Fibroblast of gingiva (primary cell): ENCODE results near the gene GTF2I.
"Not testable (repeated sequence)": the region's sequence is repeated elsewhere in the genome, so short reads cannot be mapped to it uniquely, and the experiment has no call there.

ENCODE experiments used
- DNase-seq: peaks from one replicate; pipeline ENCODE4 v3.0.0-alpha.2; 2011; ENCODE audit warnings: low read depth

The GTF2I gene

DNA sequence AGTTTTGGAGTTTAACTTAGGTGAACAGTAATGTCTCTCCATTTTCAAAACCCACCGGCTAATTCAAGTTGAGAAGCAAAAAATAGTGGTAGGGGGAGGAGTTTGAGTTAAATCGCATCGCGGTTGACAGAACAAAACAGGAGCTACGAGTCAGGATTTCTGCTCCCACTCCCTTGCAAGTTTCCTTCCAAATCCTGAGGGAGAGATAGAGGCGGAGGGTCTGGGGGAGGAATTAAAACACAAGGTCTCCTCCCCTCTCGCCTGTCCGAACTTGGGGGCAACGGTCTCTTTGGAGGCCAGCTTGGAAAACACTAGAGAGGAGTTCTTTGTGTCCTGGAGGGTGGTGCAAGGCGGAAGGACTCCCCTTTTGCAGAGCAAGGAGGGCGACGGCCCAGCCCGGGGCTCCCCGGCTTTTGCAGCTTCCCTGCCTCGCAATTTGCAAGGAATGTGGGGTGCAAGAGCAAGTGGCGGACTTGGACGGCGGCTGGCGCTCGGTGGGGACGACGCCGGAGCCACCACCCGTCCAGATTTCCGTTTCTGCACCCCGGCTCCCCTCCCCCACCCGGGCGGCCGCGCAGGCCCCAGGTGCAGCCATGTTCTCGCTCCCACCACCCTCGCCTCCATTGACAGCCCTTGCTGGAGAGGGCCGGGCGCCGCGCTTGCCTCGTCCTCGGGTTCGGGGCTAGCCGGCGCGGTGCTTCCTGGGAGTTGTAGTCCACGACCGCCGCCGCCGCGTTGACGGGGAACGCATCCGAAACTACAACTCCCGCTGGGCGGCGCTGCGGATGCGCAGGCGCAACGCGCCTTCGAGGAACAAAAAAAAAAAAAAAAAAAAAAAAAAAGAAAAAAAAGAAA lies 454 bp upstream of the GTF2I start:
- DNase-seq, result peak; percentile 95

DNA sequence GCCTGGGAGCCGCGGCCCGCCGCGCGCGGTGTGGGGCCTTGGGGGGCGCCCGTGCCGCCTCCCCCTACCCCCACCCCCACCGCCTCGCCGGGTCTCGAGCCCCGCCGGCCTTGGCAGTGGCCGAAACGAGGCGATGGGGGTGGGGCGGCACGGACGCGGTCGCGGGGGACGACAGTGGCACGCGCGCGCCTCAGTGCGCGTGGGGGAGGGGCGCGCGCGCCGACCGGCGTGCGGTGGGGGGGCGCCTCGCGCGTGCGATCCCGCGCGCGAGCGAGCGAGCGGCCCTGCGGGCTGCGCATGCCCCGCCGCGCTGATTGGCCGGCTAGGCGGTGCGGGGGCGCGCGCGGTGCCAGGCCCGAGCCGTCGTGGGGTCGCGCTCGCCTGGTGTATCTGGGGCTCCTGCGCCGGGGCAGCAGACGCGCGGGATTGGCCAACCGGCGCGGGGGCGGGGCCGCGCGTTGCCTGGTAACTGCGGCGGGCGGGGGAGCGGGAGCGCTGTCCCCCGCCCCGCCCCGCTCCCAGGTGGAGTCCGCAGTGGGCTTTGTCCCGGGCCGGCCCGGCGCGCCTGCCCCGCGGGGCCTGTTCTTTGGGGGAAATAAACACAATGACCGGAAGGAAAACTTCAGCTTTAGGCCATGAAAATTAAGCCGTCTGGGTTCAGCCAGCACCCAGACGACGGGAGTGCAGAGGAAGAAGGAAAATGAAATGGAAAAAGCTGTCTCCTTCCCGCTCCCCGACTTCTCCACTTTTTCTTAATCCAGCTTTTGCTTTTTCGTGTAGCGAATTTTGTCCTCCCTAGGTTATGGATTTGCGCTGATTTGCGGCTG lies 873 bp downstream of the GTF2I start:
- DNase-seq, result peak; percentile 93

DNA sequence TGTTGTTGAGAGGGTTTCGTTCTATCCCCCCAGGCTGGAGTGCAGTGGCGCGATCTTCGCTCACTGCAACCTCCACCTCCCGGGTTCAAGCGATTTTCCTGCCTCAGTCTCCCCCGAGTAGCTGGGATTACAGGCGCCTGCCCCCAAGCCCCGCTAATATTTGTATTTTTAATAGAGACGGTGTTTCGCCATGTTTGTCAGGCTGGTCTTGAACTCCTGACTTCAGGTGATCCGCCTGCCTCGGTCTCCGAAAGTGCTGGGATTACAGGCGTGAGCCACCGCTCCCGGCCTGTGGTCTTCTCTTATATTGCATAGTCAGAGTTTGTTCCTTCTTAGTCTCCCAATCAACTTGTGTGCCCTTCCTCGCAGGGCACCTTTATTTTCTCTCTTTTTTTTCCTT lies 2.7 kb downstream of the GTF2I start:
- not testable (repeated sequence) for DNase-seq

DNA sequence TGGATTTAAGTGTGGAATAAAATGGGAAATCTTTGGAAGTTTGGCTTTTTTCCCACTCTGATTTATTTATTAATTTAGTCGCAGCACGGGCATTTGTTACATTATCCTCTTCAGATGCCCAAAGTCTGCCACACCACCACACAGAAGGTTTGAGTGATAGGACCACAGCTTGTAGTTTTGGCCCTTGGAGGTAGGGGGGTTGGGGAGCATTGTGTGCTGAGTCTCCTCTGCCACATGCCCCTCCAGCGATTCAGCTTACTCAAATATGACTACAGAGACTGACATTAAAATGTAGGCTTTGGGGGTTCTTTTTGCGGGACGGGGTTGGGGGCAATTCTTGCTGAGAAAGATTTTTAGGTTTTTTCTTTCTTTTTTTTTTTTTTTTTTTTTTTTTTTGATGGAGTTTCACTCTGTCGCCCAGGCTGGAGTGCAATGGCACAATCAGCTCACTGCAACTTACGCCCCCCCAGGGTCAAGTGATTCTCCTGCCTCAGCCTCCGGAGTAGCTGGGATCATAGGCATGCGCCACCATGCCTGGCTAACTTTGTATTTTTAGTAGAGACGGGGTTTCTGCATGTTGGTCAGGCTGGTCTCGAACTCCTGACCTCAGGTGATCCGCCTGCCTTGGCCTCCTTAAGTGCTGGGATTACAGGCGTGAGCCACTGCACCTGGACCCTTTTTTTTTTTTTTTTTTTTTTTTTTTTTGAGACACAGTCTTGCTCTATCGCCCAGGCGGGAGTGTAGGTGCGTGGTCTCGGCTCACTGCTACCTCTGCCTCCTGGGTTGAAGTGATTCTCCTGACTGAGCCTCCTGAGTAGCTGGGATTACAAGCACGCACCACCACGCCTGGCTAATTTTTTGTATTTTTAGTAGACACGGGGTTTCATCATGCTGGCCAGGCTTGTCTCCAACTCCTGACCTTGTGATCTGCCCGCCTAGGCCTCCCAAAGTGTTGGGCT lies 4.6 kb downstream of the GTF2I start:
- DNase-seq, result peak; percentile 49

- no peak for DNase-seq
Measured at GRCh38 chr7:74665296-74665938, 7.9 kb downstream of the GTF2I start.

- not testable (repeated sequence) for DNase-seq
Measured at GRCh38 chr7:74667013-74667412, 9.5 kb downstream of the GTF2I start.

DNA sequence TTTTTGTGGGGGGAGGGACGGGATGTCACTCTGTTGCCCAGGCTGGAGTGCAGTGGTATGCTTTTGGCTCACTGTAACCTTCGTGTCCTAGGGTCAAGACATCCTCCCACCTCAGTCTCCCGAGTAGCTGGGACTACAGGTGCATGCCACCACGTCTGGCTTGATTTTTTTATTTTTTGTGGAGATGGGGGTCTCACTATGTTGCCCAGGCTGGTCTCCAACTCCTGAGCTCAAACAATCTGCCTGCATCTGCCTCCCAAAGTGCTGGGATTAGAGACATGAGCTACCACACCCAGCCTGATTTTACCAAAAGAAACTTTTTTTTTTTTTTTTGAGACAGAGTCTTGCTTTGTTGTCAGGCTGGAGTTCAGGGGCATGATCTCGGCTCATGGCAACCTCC lies 10.0 kb downstream of the GTF2I start:
- not testable (repeated sequence) for DNase-seq

GRCh38 chr7:74671602-74672001 lies 14.1 kb downstream of the GTF2I start:
- DNase-seq, result no peak

DNA sequence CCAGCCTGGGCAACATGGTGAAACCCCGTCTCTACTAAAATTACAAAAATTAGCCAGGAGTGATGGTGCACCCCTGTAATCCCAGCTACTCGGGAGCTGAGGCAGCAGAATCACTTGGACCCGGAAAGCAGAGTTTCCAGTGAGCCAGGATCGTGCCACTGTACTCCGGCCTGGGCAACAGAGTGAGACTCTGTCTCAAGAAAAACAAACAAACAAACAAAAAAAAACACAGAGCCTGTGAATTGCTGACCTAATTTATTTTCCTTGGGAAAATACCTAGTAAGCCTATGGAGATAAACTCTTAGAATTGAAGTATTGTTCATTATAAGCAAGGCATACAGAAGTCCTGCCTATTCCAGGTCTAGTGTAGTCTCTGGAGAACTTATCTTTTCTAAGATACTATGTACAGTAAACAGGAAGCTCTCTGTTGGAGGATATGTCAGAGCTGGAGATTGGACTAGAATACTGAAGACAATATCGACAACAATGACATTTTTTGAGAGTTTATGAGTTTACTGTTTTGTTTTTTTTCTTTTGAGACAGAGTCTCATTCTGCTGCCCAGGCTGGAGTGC lies 14.9 kb downstream of the GTF2I start:
- no peak for DNase-seq

- DNase-seq, result no peak
Measured at GRCh38 chr7:74674166-74674565, 16.6 kb downstream of the GTF2I start.

GRCh38 chr7:74682829-74683228 lies 25.3 kb downstream of the GTF2I start:
- DNase-seq, result no peak

GRCh38 chr7:74683799-74684198 lies 26.3 kb downstream of the GTF2I start:
- no peak for DNase-seq

- DNase-seq, result no peak
Measured at GRCh38 chr7:74684473-74684872, 27.0 kb downstream of the GTF2I start.

DNA sequence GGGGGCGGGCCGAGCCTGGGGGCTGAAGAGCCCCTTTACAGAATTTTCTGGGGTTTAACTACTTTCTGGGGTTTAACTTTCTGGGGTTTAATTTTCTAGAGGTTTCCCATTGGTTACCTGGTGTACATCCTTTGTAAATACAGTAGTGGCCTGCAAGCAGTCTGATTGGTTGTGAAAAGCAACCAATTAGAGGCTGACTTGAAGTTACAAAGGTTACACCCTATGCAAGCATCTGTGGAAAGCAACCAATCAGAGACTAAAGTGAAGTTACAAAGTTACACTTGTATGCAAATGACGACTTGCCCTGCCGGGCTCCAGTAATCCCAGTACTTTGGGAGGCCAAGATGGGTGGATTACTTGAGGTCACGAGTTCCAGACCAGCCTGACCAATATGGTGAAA lies 27.4 kb downstream of the GTF2I start:
- no peak for DNase-seq

GRCh38 chr7:74690474-74690873 lies 33.0 kb downstream of the GTF2I start:
- DNase-seq, result no peak

DNA sequence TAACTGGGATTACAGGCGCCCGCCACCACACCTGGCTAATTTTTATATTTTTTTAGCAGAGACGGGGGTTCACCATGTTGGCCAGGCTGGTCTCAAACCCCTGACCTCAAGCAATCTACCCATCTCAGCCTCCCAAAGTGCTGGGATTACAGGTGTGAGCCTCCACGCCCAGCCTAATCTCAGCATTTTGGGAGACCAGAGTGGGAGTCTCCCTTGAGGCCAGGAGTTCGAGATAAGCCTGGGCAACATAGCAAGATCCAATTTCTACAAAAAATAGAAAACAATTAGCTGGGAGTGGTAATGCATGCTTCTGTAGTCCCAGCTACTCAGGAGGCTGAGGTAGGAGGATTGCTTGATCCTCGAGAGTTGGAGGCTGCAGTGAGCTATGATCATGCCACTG lies 46.9 kb downstream of the GTF2I start:
- DNase-seq, result not testable (repeated sequence)

- no peak for DNase-seq
Measured at GRCh38 chr7:74707238-74707637, 49.7 kb downstream of the GTF2I start.

GRCh38 chr7:74708569-74709275 lies 51.2 kb downstream of the GTF2I start:
- peak; percentile 3 for DNase-seq

GRCh38 chr7:74709880-74710671 lies 52.6 kb downstream of the GTF2I start:
- no peak for DNase-seq

DNA sequence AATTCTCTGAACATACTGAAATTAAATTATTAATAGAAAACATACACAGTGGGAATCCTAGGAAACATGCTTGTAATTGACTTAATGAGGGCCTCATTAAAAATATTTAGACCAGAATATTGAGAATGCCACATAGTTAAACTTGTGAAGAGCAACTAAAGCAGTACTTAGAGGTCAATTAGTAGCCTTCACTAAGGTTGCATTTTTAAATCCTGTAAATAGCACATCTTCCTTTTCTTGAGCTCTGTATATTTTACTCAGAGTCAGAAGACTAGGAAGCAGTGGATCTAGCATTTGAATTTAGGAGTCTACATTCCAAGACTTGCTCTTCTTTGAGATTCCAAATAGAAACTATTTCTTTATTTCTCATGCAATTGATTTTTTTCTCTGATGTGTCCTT lies 56.0 kb downstream of the GTF2I start:
- DNase-seq, result no peak
